Measurements from ENCODE around the gene ST14.
"Not testable (repeated sequence)": the region's sequence is repeated elsewhere in the genome, so short reads cannot be mapped to it uniquely, and the experiment has no call there.

The ST14 gene

GRCh38 chr11:130189492-130190210, 30.1 kb downstream of the ST14 start:
- ATAC-seq, result no peak

DNA sequence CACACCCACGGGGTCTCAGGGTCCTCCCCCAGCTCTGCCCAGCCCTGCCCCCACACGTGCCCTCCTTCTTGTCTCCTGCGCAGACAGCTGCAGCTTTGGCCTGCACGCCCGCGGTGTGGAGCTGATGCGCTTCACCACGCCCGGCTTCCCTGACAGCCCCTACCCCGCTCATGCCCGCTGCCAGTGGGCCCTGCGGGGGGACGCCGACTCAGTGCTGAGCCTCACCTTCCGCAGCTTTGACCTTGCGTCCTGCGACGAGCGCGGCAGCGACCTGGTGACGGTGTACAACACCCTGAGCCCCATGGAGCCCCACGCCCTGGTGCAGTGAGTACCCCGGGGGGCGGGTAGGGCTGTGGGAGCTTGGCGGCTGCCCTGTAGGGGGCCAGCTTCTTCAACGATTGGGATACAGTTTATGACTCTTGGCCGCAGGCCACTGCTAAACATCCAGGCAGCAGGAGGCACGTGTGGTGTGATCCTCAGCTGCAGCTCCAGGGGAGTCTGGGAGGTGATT, 30.8 kb downstream of the ST14 start:
- no peak for ATAC-seq

GRCh38 chr11:130191896-130192295, 32.3 kb downstream of the ST14 start:
- ATAC-seq, result no peak

DNA sequence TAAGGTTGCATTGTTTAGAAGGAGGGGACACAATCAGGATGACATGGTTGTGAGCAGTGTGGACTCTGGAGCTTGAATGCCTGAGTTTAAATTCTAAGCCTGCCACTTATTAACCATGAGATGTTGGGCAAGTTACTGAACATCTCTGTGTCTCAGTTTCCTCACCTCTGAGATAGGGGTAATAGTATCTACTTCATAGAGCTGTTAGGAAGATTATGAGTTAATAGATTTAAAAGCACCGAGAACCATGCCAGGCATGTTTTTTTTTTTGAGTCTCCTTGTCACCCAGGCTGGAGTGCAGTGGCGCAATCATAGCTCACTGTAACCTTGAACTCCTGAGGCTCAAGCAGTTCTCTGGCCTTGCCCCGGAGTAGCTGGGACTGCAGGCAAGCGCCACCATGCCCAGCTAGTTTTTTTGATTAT, 33.3 kb downstream of the ST14 start:
- ATAC-seq, result no peak

- ATAC-seq, result not testable (repeated sequence)
Measured at GRCh38 chr11:130193551-130193950, 34.0 kb downstream of the ST14 start.

- no peak for ATAC-seq
Measured at GRCh38 chr11:130194241-130195023, 34.9 kb downstream of the ST14 start.

GRCh38 chr11:130197386-130198035, 37.9 kb downstream of the ST14 start:
- ATAC-seq, result no peak

- no peak for ATAC-seq
Measured at GRCh38 chr11:130198292-130198691, 38.7 kb downstream of the ST14 start.

DNA sequence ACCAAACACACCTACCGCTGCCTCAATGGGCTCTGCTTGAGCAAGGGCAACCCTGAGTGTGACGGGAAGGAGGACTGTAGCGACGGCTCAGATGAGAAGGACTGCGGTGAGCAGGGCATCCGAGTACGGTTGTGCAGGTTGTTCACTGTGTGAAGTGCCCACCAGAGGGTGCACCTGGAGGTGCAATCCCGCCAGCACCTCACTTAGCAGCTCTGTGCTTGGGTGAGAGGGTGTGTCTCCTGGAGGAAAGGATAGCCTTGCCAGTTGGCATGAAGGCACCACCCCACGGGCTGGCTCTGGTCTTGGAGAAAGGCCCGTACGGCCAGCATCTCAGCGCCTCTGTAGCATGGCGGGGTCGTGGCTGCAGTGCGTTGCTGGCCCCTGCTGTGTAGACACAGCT, 39.4 kb downstream of the ST14 start:
- no peak for ATAC-seq

- no peak for ATAC-seq
Measured at GRCh38 chr11:130199792-130200191, 40.2 kb downstream of the ST14 start.

DNA sequence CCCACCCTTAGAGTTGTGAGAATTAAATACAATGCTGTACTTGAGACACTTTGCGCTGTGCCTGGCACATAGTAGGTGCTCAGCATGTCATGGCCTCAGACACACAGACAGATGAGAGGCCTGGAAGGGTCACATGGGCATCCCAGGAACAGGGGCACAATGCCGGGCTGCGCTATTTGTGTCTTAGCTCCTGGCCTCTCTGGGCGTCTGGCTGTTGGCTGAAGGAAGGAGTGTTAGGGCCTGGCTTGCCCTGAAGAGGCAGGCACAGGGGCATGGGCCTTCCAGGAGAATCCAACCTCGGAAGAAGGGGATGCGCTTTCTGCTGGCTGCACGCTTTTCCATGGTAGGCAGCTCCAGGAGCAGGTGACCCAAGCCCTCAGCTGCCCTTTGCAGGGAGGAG, 41.4 kb downstream of the ST14 start:
- ATAC-seq, result no peak

DNA sequence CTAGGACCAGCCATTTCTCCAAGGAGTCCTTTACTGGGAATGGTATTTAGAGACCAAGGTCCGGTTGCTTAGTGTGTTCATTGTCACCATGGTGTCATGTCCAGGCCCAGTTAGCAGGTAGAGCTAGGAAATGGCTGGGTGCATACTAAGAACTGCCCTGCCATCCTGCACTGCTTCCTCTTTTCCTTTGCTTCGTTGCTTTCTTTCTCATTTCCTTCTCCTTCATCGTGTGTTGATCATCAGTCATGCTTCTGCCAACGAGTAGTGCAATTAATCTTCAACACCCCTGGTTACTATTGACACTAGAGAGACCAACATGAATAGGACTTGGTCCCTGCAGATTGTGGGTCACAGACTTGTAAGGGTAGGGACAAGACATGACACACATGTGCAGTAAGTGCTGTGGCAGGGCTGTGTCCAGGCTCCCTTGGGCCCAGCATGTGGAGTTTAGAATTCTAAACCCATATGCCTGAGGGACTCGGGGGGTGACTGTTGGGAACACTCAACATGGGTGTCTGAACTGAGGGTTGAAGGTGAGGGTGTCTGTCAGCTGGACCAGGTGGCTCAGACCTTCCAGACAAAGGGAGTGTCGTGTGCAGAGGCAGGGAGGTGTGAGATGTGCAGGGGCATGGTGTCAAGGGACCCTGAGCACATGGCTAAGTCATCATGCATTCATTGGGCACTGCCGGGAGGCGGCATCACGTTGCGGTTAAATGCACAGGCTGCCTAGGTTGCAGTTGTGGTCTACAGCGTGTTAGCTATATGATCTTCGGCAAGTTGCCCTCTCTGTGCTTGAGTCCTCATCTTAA, 42.6 kb downstream of the ST14 start:
- ATAC-seq, result peak in 1 of 2 donors; percentile 27

GRCh38 chr11:130202818-130203689, 43.5 kb downstream of the ST14 start:
- no peak for ATAC-seq

DNA sequence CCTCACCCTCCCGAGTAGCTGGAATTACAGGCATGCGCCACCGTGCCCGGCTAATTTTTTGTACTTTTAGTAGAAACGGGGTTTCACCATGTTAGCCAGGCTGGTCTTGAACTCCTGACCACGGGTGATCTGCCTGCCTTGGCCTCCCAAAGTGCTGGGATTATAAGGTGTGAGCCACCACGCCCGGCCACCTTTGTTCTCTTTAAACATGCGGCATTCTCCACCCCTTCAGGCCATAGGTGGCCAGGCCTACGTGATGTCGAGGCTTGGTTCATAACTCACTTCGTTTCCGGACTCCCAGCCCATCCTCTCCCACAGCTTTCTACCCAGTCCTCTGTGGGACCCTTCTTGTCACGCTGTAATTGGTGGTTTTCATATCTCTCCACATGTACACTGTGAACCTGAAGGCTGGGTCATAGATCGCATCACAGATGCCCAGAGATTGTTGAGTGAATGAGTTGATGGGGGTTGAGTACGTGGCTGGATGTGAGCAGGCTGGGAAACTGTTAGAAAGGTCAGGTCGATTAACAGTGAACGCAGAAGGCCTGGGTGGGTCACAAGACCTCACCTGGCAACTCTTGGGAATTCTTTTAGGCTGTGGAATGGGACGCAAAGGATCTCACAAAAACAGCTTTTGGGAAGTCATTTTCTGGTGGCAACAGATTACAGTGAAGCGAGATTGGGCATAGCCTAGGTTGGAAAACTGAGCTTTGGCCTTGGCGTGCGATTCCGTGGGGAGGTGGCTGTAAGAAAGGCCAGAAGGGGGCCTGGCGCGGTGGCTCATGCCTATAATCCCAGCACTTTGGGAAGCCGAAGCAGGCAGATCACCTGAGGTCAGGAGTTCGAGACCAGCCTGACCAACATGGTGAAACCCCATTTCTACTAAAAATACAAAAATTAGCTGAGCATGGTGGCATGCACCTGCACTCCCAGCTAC, 44.5 kb downstream of the ST14 start:
- no peak for ATAC-seq

DNA sequence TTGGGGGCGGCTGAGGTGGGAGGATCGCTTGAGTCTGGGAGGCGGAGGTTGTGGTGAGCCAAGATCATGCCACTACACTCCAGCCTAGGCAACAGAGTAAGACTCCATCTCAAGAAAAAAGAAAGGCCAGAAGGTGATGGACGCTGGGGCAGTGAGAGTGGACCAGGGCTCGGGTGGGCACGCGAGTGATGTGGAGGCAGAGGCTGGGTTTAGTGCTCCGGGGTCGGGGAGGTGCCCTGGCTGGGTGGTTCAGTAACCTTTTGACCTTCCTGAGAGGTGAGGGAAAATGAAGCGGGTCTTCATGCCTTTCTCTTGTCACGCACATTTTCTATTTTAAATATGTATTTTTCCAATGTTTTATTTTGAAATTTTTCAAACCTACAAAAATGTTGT, 45.1 kb downstream of the ST14 start:
- no peak for ATAC-seq

GRCh38 chr11:130206141-130206540, 46.6 kb downstream of the ST14 start:
- no peak for ATAC-seq

DNA sequence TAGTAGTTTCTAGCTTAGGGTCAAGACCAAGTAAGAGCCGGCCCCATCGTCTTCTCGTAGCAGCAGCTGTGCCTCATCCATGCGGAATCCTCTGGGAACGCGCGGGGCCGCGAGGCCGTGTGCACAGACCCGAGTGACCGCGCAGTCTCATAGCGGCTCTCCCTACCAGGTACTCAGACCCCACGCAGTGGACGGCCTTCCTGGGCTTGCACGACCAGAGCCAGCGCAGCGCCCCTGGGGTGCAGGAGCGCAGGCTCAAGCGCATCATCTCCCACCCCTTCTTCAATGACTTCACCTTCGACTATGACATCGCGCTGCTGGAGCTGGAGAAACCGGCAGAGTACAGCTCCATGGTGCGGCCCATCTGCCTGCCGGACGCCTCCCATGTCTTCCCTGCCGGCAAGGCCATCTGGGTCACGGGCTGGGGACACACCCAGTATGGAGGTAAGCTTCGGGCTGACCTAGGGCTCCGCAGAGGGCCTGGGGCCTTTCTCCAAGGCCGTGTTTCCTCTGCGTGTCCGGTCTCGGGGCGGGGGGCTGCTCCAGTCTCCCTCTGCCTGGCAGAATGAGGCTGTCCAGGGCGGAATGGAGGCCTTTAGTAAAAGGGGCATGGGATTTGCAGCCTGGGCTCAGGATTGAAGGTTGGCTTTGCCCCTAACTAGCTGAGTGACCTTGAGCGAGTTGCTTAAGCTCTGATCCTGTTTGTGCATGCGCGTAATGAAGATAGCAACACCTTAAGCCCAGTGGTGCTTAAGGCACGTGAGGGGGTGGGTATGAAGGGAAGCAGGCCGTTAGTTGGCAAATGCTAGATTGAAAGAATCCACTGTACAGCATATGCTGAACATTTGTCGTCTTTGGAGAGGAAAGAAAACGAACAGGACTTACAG, 48.9 kb downstream of the ST14 start:
- no peak for ATAC-seq

GRCh38 chr11:130209128-130209932, 49.7 kb downstream of the ST14 start:
- no peak for ATAC-seq

Measured in activated CD4-positive, CD25-positive, alpha-beta regulatory T cell treated with anti-CD3 and anti-CD28 coated beads, Interleukin-2, amount 50 U/mL, for 24 hours (primary cell).